H1 (cell line): ENCODE measurements around the gene SLC39A11. TPM values are rescaled to one million over a fixed set of nuclear protein-coding genes. Genes with fewer than 3 reads are reported as not detected.

ENCODE experiments used
- CTCF ChIA-PET: fragments of 300-600 bp; sonication (Branson Sonifier 250); formaldehyde crosslinking; loops from one replicate; lab custom pipeline; 2021; ENCODE audit not compliant: partially characterized antibody; lab: Charles Lee
- POLR2A ChIA-PET: fragments of 300-600 bp; sonication (Branson Sonifier 250); formaldehyde crosslinking; loops from one replicate; lab custom pipeline; 2021; ENCODE audit warnings: inconsistent platforms; ENCODE audit not compliant: partially characterized antibody; lab: Charles Lee
- DNase-seq, 2 experiments: peaks; one replicate each; pipeline versions ENCODE4 v3.0.0 to v3.0.0-alpha.2; 2010 to 2022; ENCODE audit warnings: low spot score in 2 of 2, low read depth in 1 of 2, mixed read lengths in 1 of 2
- FAIRE-seq: peaks from 2 replicates; lab custom pipeline; 2011; peaks lifted over from hg19 to GRCh38; lab: Jason Lieb, UNC
- H2AFZ ChIP-seq: 2 replicates; pipeline ENCODE4 v1.8.1; 2012; ENCODE audit warnings: low read length, inconsistent platforms
- H2AK5ac ChIP-seq: 2 replicates; pipeline ENCODE4 v1.6.1; 2013; ENCODE audit warnings: low read depth, low read length
- H2BK120ac ChIP-seq: replicated peaks from 2 replicates; pipeline ENCODE3; 2013; ENCODE audit warnings: low read depth, low read length, inconsistent platforms
- H2BK12ac ChIP-seq: 2 replicates; pipeline ENCODE4 v1.6.1; 2013; ENCODE audit warnings: low read depth, low read length
- H2BK15ac ChIP-seq: 2 replicates; pipeline ENCODE4 v1.6.1; 2013; ENCODE audit warnings: low read length
- H2BK20ac ChIP-seq: 2 replicates; pipeline ENCODE4 v1.6.1; 2013; ENCODE audit warnings: low read length
- H2BK5ac ChIP-seq: 2 replicates; pipeline ENCODE4 v1.6.1; 2013; ENCODE audit warnings: low read depth, low read length
- H3K14ac ChIP-seq: 2 replicates; pipeline ENCODE4 v1.6.1; 2013; ENCODE audit warnings: inconsistent platforms; ENCODE audit not compliant: insufficient read length
- H3K18ac ChIP-seq: 2 replicates; pipeline ENCODE4 v1.6.1; 2013; ENCODE audit warnings: low read length; ENCODE audit errors: extremely low read depth
- H3K23ac ChIP-seq: 2 replicates; pipeline ENCODE4 v1.6.1; 2013; ENCODE audit warnings: inconsistent platforms; ENCODE audit not compliant: insufficient read length
- H3K23me2 ChIP-seq: 2 replicates; pipeline ENCODE4 v1.6.1; 2013; ENCODE audit warnings: low read depth, low read length
- H3K27ac ChIP-seq: 2 replicates; pipeline ENCODE4 v1.6.1; 2011; ENCODE audit warnings: low read depth, low read length, inconsistent platforms
- H3K27me3 ChIP-seq, 4 experiments: replicated peaks in 1 of 4; 1 replicate in 1 of 4; 2 replicates in 3 of 4; pipeline versions ENCODE4 v1.6.1 to v1.8.1; 2011 to 2013; ENCODE audit warnings: low read length in 3 of 4, mild to moderate bottlenecking in 3 of 4, inconsistent platforms in 2 of 4, mixed read lengths in 2 of 4, moderate library complexity in 1 of 4; ENCODE audit not compliant: control insufficient read depth in 3 of 4, insufficient read depth in 3 of 4; ENCODE audit errors: extremely low read depth in 1 of 4
- H3K36me3 ChIP-seq, 4 experiments: 2 replicates each; pipeline versions ENCODE4 v1.6.1 to v1.8.1; 2011 to 2013; ENCODE audit warnings: mild to moderate bottlenecking in 4 of 4, low read length in 3 of 4, moderate library complexity in 2 of 4, control low read depth in 1 of 4, inconsistent platforms in 1 of 4; ENCODE audit not compliant: insufficient read depth in 4 of 4, control insufficient read depth in 2 of 4
- H3K4ac ChIP-seq: replicated peaks from 2 replicates; pipeline ENCODE3; 2013; ENCODE audit warnings: low read length, low read depth, mixed read lengths, inconsistent platforms; ENCODE audit not compliant: insufficient read length
- H3K4me1 ChIP-seq, 4 experiments: replicated peaks in 1 of 4; 1 replicate in 1 of 4; 2 replicates in 3 of 4; pipeline versions ENCODE4 v1.6.1 to v1.8.1; 2011 to 2013; ENCODE audit warnings: low read length in 3 of 4, inconsistent platforms in 2 of 4, mixed read lengths in 1 of 4; ENCODE audit not compliant: insufficient read depth in 4 of 4, control insufficient read depth in 3 of 4
- H3K4me2 ChIP-seq, 2 experiments: 2 replicates each; pipeline versions ENCODE4 v1.6.1 to v1.8.1; 2011 to 2013; ENCODE audit warnings: low read depth in 2 of 2, low read length in 2 of 2, control low read depth in 1 of 2, inconsistent platforms in 1 of 2, mild to moderate bottlenecking in 1 of 2; ENCODE audit not compliant: insufficient read depth in 1 of 2
- H3K4me3 ChIP-seq, 4 experiments: fragments of 200-600, 300-600 bp in 1 of 4; sonication (generic), shearing (Covaris generic), sonication (Bioruptor Twin) in 1 of 4; 2 replicates each; pipeline versions ENCODE4 v1.5.1 to v1.8.1; 2011 to 2016; ENCODE audit warnings: low read length in 4 of 4, low read depth in 3 of 4, control low read depth in 2 of 4, inconsistent platforms in 2 of 4, mild to moderate bottlenecking in 2 of 4, mixed read lengths in 1 of 4, moderate library complexity in 1 of 4; ENCODE audit not compliant: insufficient read depth in 2 of 4; ENCODE audit errors: extremely low read depth in 1 of 4
- H3K56ac ChIP-seq: replicated peaks from 2 replicates; pipeline ENCODE3; 2013; ENCODE audit warnings: low read depth, mild to moderate bottlenecking, mixed read lengths, low read length, inconsistent platforms; ENCODE audit not compliant: insufficient read length
- H3K79me1 ChIP-seq: 2 replicates; pipeline ENCODE4 v1.6.1; 2013; ENCODE audit warnings: low read depth, low read length, control low read depth
- H3K79me2 ChIP-seq, 2 experiments: 2 replicates each; pipeline versions ENCODE4 v1.6.1 to v1.8.1; 2012 to 2013; ENCODE audit warnings: low read length in 2 of 2, mild to moderate bottlenecking in 2 of 2, inconsistent platforms in 1 of 2; ENCODE audit not compliant: insufficient read depth in 2 of 2, control insufficient read depth in 1 of 2
- H3K9ac ChIP-seq, 4 experiments: replicated peaks in 1 of 4; 1 replicate in 1 of 4; 2 replicates in 3 of 4; pipeline versions ENCODE4 v1.6.1 to v1.8.1; 2011 to 2013; ENCODE audit warnings: low read depth in 3 of 4, low read length in 3 of 4, control low read depth in 2 of 4, mild to moderate bottlenecking in 2 of 4, moderate library complexity in 2 of 4, inconsistent platforms in 1 of 4; ENCODE audit errors: extremely low read depth in 1 of 4
- H3K9me3 ChIP-seq, 2 experiments: 2 replicates each; pipeline versions ENCODE4 v1.6.1 to v1.8.1; 2012 to 2013; ENCODE audit warnings: mild to moderate bottlenecking in 2 of 2, moderate library complexity in 2 of 2, control low read depth in 1 of 2, inconsistent platforms in 1 of 2, low read depth in 1 of 2, low read length in 1 of 2, mixed read lengths in 1 of 2; ENCODE audit not compliant: insufficient read depth in 2 of 2
- H4K20me1 ChIP-seq, 2 experiments: replicated peaks in 1 of 2; 2 replicates each; pipeline versions ENCODE3 to v1.8.1; 2011 to 2013; ENCODE audit warnings: inconsistent platforms in 2 of 2, low read length in 2 of 2, mild to moderate bottlenecking in 1 of 2; ENCODE audit not compliant: insufficient read depth in 2 of 2, control insufficient read depth in 1 of 2
- H4K5ac ChIP-seq: 2 replicates; pipeline ENCODE4 v1.6.1; 2013; ENCODE audit warnings: low read length, low read depth, mixed read lengths, inconsistent platforms; ENCODE audit not compliant: insufficient read length
- H4K8ac ChIP-seq: 2 replicates; pipeline ENCODE4 v1.8.0; 2013; ENCODE audit warnings: mild to moderate bottlenecking, moderate library complexity, low read length, inconsistent platforms; ENCODE audit not compliant: insufficient read depth; ENCODE audit errors: extremely low read depth
- H4K91ac ChIP-seq: replicated peaks from 2 replicates; pipeline ENCODE3; 2013; ENCODE audit warnings: low read length, mixed read lengths, inconsistent platforms; ENCODE audit not compliant: insufficient read length
- BACH1 ChIP-seq: IDR thresholded peaks from 2 replicates; pipeline ENCODE4 v1.6.1; 2012; ENCODE audit warnings: low read length, improper control_type of control experiment
- BCL11A ChIP-seq, 2 experiments: IDR thresholded peaks; one replicate each; pipeline ENCODE4 v1.6.1; 2011; ENCODE audit warnings: low read depth in 2 of 2, low read length in 2 of 2, mild to moderate bottlenecking in 2 of 2
- CREB1 ChIP-seq: IDR thresholded peaks from 2 replicates; pipeline ENCODE4 v1.6.1; 2012; ENCODE audit warnings: inconsistent platforms
- EGR1 ChIP-seq: IDR thresholded peaks from 2 replicates; pipeline ENCODE4 v1.6.1; 2011; ENCODE audit warnings: low read depth, low read length, borderline replicate concordance
- GTF2F1 ChIP-seq: IDR thresholded peaks from 2 replicates; pipeline ENCODE4 v1.6.1; 2012; ENCODE audit warnings: low read depth, low read length, improper control_type of control experiment, borderline replicate concordance
- HDAC2 ChIP-seq, 2 experiments: fragments of 300-600 bp in 1 of 2; sonication (generic) in 1 of 2; IDR thresholded peaks; 2 replicates each; pipeline ENCODE4 v1.6.1; 2011 to 2012; ENCODE audit warnings: low read depth in 2 of 2, low read length in 2 of 2, mild to moderate bottlenecking in 2 of 2, moderate library complexity in 2 of 2, borderline replicate concordance in 1 of 2, inconsistent platforms in 1 of 2
- KDM4A ChIP-seq: IDR thresholded peaks from one replicate; pipeline ENCODE4 v1.7.1; 2012; ENCODE audit warnings: low read depth, mild to moderate bottlenecking, moderate library complexity, low read length, inconsistent platforms; ENCODE audit not compliant: severe bottlenecking
- NANOG ChIP-seq: IDR thresholded peaks from 2 replicates; pipeline ENCODE4 v1.6.1; 2011; ENCODE audit warnings: low read length, low read depth, mild to moderate bottlenecking, inconsistent platforms; ENCODE audit not compliant: insufficient read depth, poor library complexity, severe bottlenecking
- POLR2A ChIP-seq, 2 experiments: IDR thresholded peaks; 1 replicate in 1 of 2; 2 replicates in 1 of 2; pipeline ENCODE4 v1.6.1; 2011; ENCODE audit warnings: low read depth in 2 of 2, low read length in 2 of 2, mild to moderate bottlenecking in 2 of 2; ENCODE audit errors: control extremely low read depth in 1 of 2
- SP4 ChIP-seq: IDR thresholded peaks from 2 replicates; pipeline ENCODE4 v1.6.1; 2012; ENCODE audit warnings: low read length, inconsistent platforms
- ZNF274 ChIP-seq: IDR thresholded peaks from 2 replicates; pipeline ENCODE4 v1.7.0; 2012; ENCODE audit warnings: low read length, borderline replicate concordance; ENCODE audit errors: extremely low read depth
- WGBS, 2 experiments: shearing (Covaris generic) in 1 of 2; methylation state at CpG; one replicate each; pipeline versions ENCODE4 v1.1.6 to v1.1.7; 2013 to 2015; ENCODE audit warnings: low lambda C conversion rate in 2 of 2, mixed read lengths in 2 of 2, inconsistent platforms in 1 of 2, low coverage in 1 of 2, missing lambda C conversion rate in 1 of 2; ENCODE audit not compliant: insufficient replicate concordance in 2 of 2, insufficient coverage in 1 of 2, insufficient read length in 1 of 2; ENCODE audit errors: extremely low coverage in 1 of 2, missing lambda C conversion rate in 1 of 2; 5-methylcytosine and 5-hydroxymethylcytosine counted together
- polyA plus RNA-seq, 7 experiments: library from polyadenylated mRNA; depleted of rRNA in 3 of 7; stranded (reverse) in 5 of 7; unstranded in 2 of 7; fragments of >200 nt in 5 of 7; fragments of 200-250 nt in 2 of 7; gene quantifications; 1 replicate in 5 of 7; 2 replicates in 1 of 7; 4 replicates in 1 of 7; pipeline versions ENCODE4 v1.2.1 to v1.2.3, GENCODE V29; 2011 to 2013; ENCODE audit warnings: missing spikeins in 2 of 7, mixed read lengths in 2 of 7
- total RNA-seq: library from RNA; stranded (reverse); fragmentation: NEBNext Ultra II Directional; extraction: Animal tissue kit (Norgen Biotek cat#: 25700); gene quantifications from 2 replicates; pipeline ENCODE4 v1.2.1, GENCODE V29; 2021
- TF ChIP-seq, protein P1 (sequence below): IDR thresholded peaks from 2 replicates; pipeline ENCODE4 v1.6.1; 2012; ENCODE audit warnings: low read length, inconsistent platforms
- TF ChIP-seq, protein P2 (sequence below): IDR thresholded peaks from 2 replicates; pipeline ENCODE4 v1.6.1; 2012; ENCODE audit warnings: inconsistent platforms

SLC39A11 gene
- total and polyA plus RNA-seq, 2 of the 8 experiments (the other 6 are each of a cell fraction or from before 2014, with no cell fraction given), result 12.2 to 19.6 TPM

DNA sequence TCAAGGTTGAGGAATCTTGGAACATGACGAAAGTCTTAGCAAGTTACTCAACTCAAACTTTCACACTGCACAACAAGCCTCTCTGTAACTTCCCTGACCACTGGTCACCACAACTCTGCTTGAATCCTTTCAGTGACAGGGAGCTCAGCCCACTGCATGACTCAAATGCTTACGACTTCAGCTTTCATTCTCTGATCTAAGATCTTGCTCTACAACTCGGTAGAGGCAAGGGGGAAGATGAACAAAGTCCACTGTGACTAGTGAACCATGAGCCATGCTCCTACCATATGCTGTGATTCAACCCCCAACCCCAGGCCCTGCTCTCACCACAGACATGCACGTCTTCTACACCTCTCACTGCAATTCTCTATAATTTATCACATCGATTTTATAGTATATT is 160.9 kb downstream of the SLC39A11 start:
- Histone ChIP-seq H3K14ac (no peak overlapping the region), H3K79me1 (no peaks in the 10 kb centered on the region), H3K27me3 (no peaks in the 10 kb centered on the region), H2BK120ac (no peak overlapping the region), H2BK20ac (no peak overlapping the region), H4K91ac (no peak overlapping the region), H4K20me1 (no peaks in the 10 kb centered on the region), H3K36me3 (no peaks in the 10 kb centered on the region), H4K5ac (no peak overlapping the region), H3K27ac (no peak overlapping the region), H3K4me3 (no peak overlapping the region), H2BK12ac (no peak overlapping the region), H3K23ac (no peak overlapping the region), H2AK5ac (no peak overlapping the region), H3K23me2 (no peaks in the 10 kb centered on the region), H3K4me2 (no peak overlapping the region), H2AFZ (no peak overlapping the region), H2BK15ac (no peak overlapping the region), H3K9ac (no peak overlapping the region), H3K56ac (no peak overlapping the region), H3K9me3 (no peaks in the 10 kb centered on the region), H3K18ac (no peak overlapping the region), H2BK5ac (no peak overlapping the region), H3K79me2 (no peaks in the 10 kb centered on the region), H3K4me1 (no peaks in the 10 kb centered on the region), H4K8ac (no peak overlapping the region), H3K4ac (no peak overlapping the region)
- 83% methylated on average over 5 of the region's 5 CpGs; no CpG with 5 or more reads in 1 of the 2 experiments for WGBS, 2 experiments
- ChIA-PET POLR2A (no interaction called here), CTCF (interaction anchor here (1.2 to 2.9 kb wide), 3 partner anchors 11 to 206 kb away, joined by 4 to 11 read pairs (median 6); no protein-coding TSS in a partner anchor)
- no peak for DNase-seq
- no peak for FAIRE-seq
- TF ChIP-seq CREB1, result no peak
- TF ChIP-seq, protein P1, sequence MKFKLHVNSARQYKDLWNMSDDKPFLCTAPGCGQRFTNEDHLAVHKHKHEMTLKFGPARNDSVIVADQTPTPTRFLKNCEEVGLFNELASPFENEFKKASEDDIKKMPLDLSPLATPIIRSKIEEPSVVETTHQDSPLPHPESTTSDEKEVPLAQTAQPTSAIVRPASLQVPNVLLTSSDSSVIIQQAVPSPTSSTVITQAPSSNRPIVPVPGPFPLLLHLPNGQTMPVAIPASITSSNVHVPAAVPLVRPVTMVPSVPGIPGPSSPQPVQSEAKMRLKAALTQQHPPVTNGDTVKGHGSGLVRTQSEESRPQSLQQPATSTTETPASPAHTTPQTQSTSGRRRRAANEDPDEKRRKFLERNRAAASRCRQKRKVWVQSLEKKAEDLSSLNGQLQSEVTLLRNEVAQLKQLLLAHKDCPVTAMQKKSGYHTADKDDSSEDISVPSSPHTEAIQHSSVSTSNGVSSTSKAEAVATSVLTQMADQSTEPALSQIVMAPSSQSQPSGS, result no peak
- TF ChIP-seq GTF2F1, result no peak
- no peak for TF ChIP-seq BACH1
- TF ChIP-seq, protein P2, sequence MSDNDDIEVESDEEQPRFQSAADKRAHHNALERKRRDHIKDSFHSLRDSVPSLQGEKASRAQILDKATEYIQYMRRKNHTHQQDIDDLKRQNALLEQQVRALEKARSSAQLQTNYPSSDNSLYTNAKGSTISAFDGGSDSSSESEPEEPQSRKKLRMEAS, result no peak
- no peak for TF ChIP-seq POLR2A (IDR thresholded peaks at IDR 0.05; ENCODE audit: control extremely low read depth in 1 of 2, low read depth in 2 of 2, low read length in 2 of 2)
- TF ChIP-seq NANOG, result no peak
- TF ChIP-seq HDAC2 (IDR thresholded peaks at IDR 0.05; ENCODE audit: borderline replicate concordance in 1 of 2, low read depth in 2 of 2, low read length in 2 of 2), result no peak
- no peak for TF ChIP-seq BCL11A (IDR thresholded peaks at IDR 0.05; ENCODE audit: low read depth in 2 of 2, low read length in 2 of 2)
- no peak for TF ChIP-seq EGR1
- TF ChIP-seq SP4, result no peak
- no peak for TF ChIP-seq ZNF274
- no peak for TF ChIP-seq KDM4A
